GM18868 (cell line): ENCODE measurements around the gene KDM2A.
"Not testable (repeated sequence)": the region's sequence is repeated elsewhere in the genome, so short reads cannot be mapped to it uniquely, and the experiment has no call there.

Experiments used
- ATAC-seq: cut with Tn5 transposase; IDR thresholded peaks from one replicate; pipeline ENCODE4 v1.9.1; 2021; ENCODE audit warnings: mild to moderate bottlenecking, moderate library complexity; ENCODE audit not compliant: unreplicated experiment

The KDM2A gene

GRCh38 chr11:67256477-67257135, 137.5 kb downstream of the KDM2A start:
- no peak for ATAC-seq

GRCh38 chr11:67260406-67260805, 141.3 kb downstream of the KDM2A start:
- ATAC-seq, result no peak

- ATAC-seq, result not testable (repeated sequence)
These were observed 142.0 kb downstream of the KDM2A start for GRCh38 chr11:67260885-67261639.

- no peak for ATAC-seq
These were observed 142.5 kb downstream of the KDM2A start for GRCh38 chr11:67261640-67261945.

GRCh38 chr11:67261946-67262681, 143.1 kb downstream of the KDM2A start:
- ATAC-seq, result no peak

- ATAC-seq, result no peak
These were observed 143.9 kb downstream of the KDM2A start for GRCh38 chr11:67262731-67263675.

- no peak for ATAC-seq
These were observed 145.2 kb downstream of the KDM2A start for GRCh38 chr11:67264260-67264659.

- ATAC-seq, result no peak
These were observed 146.0 kb downstream of the KDM2A start for GRCh38 chr11:67264877-67265632.

- no peak for ATAC-seq
These were observed 146.8 kb downstream of the KDM2A start for GRCh38 chr11:67265633-67266448.

- ATAC-seq, result no peak
These were observed 147.6 kb downstream of the KDM2A start, which contains the start of gene GRK2 for GRCh38 chr11:67266449-67267187. GRK2 (plus strand) TSS chr11:67266473; CDS start chr11:67266700, 227 bp downstream.

- no peak for ATAC-seq
These were observed 148.4 kb downstream of the KDM2A start for GRCh38 chr11:67267188-67268080.

GRCh38 chr11:67268081-67268961, 149.3 kb downstream of the KDM2A start:
- ATAC-seq, result peak; percentile 43

GRCh38 chr11:67268962-67269268, 149.9 kb downstream of the KDM2A start:
- no peak for ATAC-seq

- no peak for ATAC-seq
These were observed 150.6 kb downstream of the KDM2A start for GRCh38 chr11:67269401-67270255.

- ATAC-seq, result no peak
These were observed 151.5 kb downstream of the KDM2A start for GRCh38 chr11:67270256-67271204.
